ENCODE data around the gene F7.
"Not testable (repeated sequence)": the region's sequence is repeated elsewhere in the genome, so short reads cannot be mapped to it uniquely, and the experiment has no call there.

The F7 gene

GRCh38 chr13:113157206-113157928, 51.8 kb downstream of the F7 start:
- DNase-seq = no peak

- DNase-seq = no peak
These were observed 52.5 kb downstream of the F7 start, which contains the start of gene PROZ for GRCh38 chr13:113157929-113158747. PROZ (plus strand) TSS chr13:113158648; CDS start chr13:113158661, 13 bp downstream.

GRCh38 chr13:113158946-113159345, 53.4 kb downstream of the F7 start:
- DNase-seq = no peak

- no peak for DNase-seq
These were observed 54.1 kb downstream of the F7 start for GRCh38 chr13:113159701-113160100.

GRCh38 chr13:113160983-113161382, 55.4 kb downstream of the F7 start:
- no peak for DNase-seq

- DNase-seq = no peak
These were observed 55.8 kb downstream of the F7 start for GRCh38 chr13:113161433-113161832.

GRCh38 chr13:113161975-113162374, 56.4 kb downstream of the F7 start:
- DNase-seq = not testable (repeated sequence)

- DNase-seq = no peak
These were observed 57.4 kb downstream of the F7 start for GRCh38 chr13:113162783-113163685.

- DNase-seq = no peak
These were observed 58.9 kb downstream of the F7 start for GRCh38 chr13:113164492-113164891.

- DNase-seq = no peak
These were observed 60.7 kb downstream of the F7 start for GRCh38 chr13:113166266-113166665.

GRCh38 chr13:113166681-113167080, 61.1 kb downstream of the F7 start:
- DNase-seq = no peak

- DNase-seq = no peak
These were observed 61.6 kb downstream of the F7 start for GRCh38 chr13:113167155-113167554.

GRCh38 chr13:113167575-113167974, 62.0 kb downstream of the F7 start:
- DNase-seq = no peak

- no peak for DNase-seq
These were observed 62.6 kb downstream of the F7 start for GRCh38 chr13:113168211-113168610.

GRCh38 chr13:113169277-113170272, 64.0 kb downstream of the F7 start:
- no peak for DNase-seq

Data from NCI-H2029 treated with DMSO at 0.1 percent for 48 hours (cell line).